Kidney (tissue), 14 donors: Measurements from ENCODE around the gene PIEZO2. TPM values are rescaled to one million over a fixed set of nuclear protein-coding genes. Genes with fewer than 3 reads are reported as not detected.

Source experiments
- DNase-seq, 5 donors: peaks; one replicate each; pipeline ENCODE4 v3.0.0-alpha.2; 2013 to 2020
- FAIRE-seq: peaks from 2 replicates; lab custom pipeline; 2012; peaks lifted over from hg19 to GRCh38; lab: Jason Lieb, UNC
- H3K27ac ChIP-seq, 2 donors: one replicate each; pipeline ENCODE4 v1.7.0; 2013; ENCODE audit warnings: low read depth in 2 of 2, low read length in 2 of 2, inconsistent platforms in 1 of 2
- H3K27me3 ChIP-seq: one replicate; pipeline ENCODE4 v1.7.1; 2013; ENCODE audit warnings: low read length, inconsistent platforms; ENCODE audit not compliant: control insufficient read depth, insufficient read depth
- H3K36me3 ChIP-seq, 3 donors: one replicate each; pipeline versions ENCODE4 v1.7.0 to v1.7.1; 2013; ENCODE audit warnings: low read length in 3 of 3, control low read depth in 1 of 3, inconsistent platforms in 1 of 3; ENCODE audit not compliant: insufficient read depth in 3 of 3, control insufficient read depth in 2 of 3
- H3K4me1 ChIP-seq, 3 donors: one replicate each; pipeline versions ENCODE4 v1.7.0 to v1.7.1; 2013; ENCODE audit warnings: low read length in 3 of 3, inconsistent platforms in 1 of 3, low read depth in 1 of 3; ENCODE audit not compliant: control insufficient read depth in 2 of 3, insufficient read depth in 2 of 3
- H3K4me3 ChIP-seq, 3 donors: one replicate each; pipeline versions ENCODE4 v1.7.0 to v1.8.1; 2013; ENCODE audit warnings: low read length in 3 of 3, control low read depth in 1 of 3, inconsistent platforms in 1 of 3
- H3K9ac ChIP-seq, 3 donors: one replicate each; pipeline versions ENCODE4 v1.7.0 to v1.7.1; 2013; ENCODE audit warnings: low read length in 3 of 3, control low read depth in 1 of 3, inconsistent platforms in 1 of 3
- H3K9me3 ChIP-seq, 3 donors: one replicate each; pipeline versions ENCODE4 v1.7.0 to v1.7.1; 2013; ENCODE audit warnings: low read length in 3 of 3, control low read depth in 1 of 3, inconsistent platforms in 1 of 3; ENCODE audit not compliant: control insufficient read depth in 2 of 3, insufficient read depth in 1 of 3
- CTCF ChIP-seq: IDR thresholded peaks from 3 replicates; pipeline ENCODE4 v1.5.1; 2012; ENCODE audit warnings: mild to moderate bottlenecking, moderate library complexity, borderline replicate concordance; ENCODE audit not compliant: insufficient read depth; ENCODE audit errors: extremely low read depth
- intact Hi-C: fragments of 100-400 bp; cut with DNase I; formaldehyde crosslinking; loops from one replicate; pipeline ENCODE4 v1.11.1; 2022
- polyA plus RNA-seq: library from polyadenylated mRNA; stranded (reverse); fragments of 350-450 nt; fragmentation: Illumina TruSeq; extraction: RNeasy Lipid Tissue Mini Kit (QIAGEN cat#74804); gene quantifications from one replicate; pipeline ENCODE4 v1.2.3, GENCODE V29; 2014; ENCODE audit warnings: low read depth, low replicate concordance; ENCODE audit not compliant: insufficient read depth
- total RNA-seq: library from RNA; stranded (reverse); fragmentation: NEBNext Ultra II Directional; extraction: Animal tissue kit (Norgen Biotek cat#: 25700); gene quantifications from one replicate; pipeline ENCODE4 v1.2.1, GENCODE V29; 2021
- donor health status: control.
- donor health status: control.
- donor health status: control.
- donor health status: control.
- donor health status: control.
- donor health status: DM: yes; HTN: yes; CAD: no.
- donor health status: Normal renal cell carcinoma (clear cell type).

The PIEZO2 gene
- total and polyA plus RNA-seq, 2 donors from 2014 or later, result 1.1 to 4.1 TPM

GRCh38 chr18:10767658-10768057 is 381.7 kb downstream of the PIEZO2 start:
- Histone ChIP-seq H3K27me3 (no peaks in the 10 kb centered on the region), H3K27ac (no peak overlapping the region), H3K4me1 (no peaks in the 10 kb centered on the region), H3K9me3 (no peaks in the 10 kb centered on the region), H3K36me3 (no peaks in the 10 kb centered on the region), H3K4me3 (no peak overlapping the region), H3K9ac (no peak overlapping the region)
- FAIRE-seq (no peak), DNase-seq (no peak)
- TF ChIP-seq CTCF, result no peak
- intact Hi-C loops, result no loop called here

- H3K9me3 ChIP-seq, result no peaks in the 10 kb centered on the region
- intact Hi-C loops, result no loop called here
- no peaks in the 10 kb centered on the region for H3K36me3 ChIP-seq
- TF ChIP-seq CTCF, result no peak
- H3K4me1 ChIP-seq, result no peaks in the 10 kb centered on the region
- no peak overlapping the region for H3K27ac ChIP-seq
- DNase-seq, result no peak
- H3K27me3 ChIP-seq, result no peaks in the 10 kb centered on the region
- H3K4me3 ChIP-seq, result no peak overlapping the region
- no peak overlapping the region for H3K9ac ChIP-seq
- no peak for FAIRE-seq
Observed at GRCh38 chr18:10760986-10761385, 388.4 kb downstream of the PIEZO2 start.

- DNase-seq, result peak in 3 of 5 donors; percentile 17 to 55 (median 55)
- Histone ChIP-seq H3K9ac (no peak overlapping the region), H3K4me3 (no peak overlapping the region), H3K27me3 (no peaks in the 10 kb centered on the region), H3K36me3 (no peaks in the 10 kb centered on the region), H3K9me3 (no peaks in the 10 kb centered on the region), H3K4me1 (no peaks in the 10 kb centered on the region), H3K27ac (no peak overlapping the region)
- no peak for FAIRE-seq
- intact Hi-C loops, result no loop called here
- no peak for TF ChIP-seq CTCF
Observed at GRCh38 chr18:10759241-10759640, 390.1 kb downstream of the PIEZO2 start.

- Histone ChIP-seq H3K36me3 (no peaks in the 10 kb centered on the region), H3K4me3 (no peak overlapping the region), H3K27ac (no peak overlapping the region), H3K9ac (no peak overlapping the region), H3K9me3 (no peaks in the 10 kb centered on the region), H3K4me1 (no peaks in the 10 kb centered on the region), H3K27me3 (no peaks in the 10 kb centered on the region)
- no peak for DNase-seq
- no peak for TF ChIP-seq CTCF
- no peak for FAIRE-seq
- intact Hi-C loops, result no loop called here
Observed at GRCh38 chr18:10757946-10758345, 391.4 kb downstream of the PIEZO2 start.
